Measurements from ENCODE around the gene MIF.

- TF ChIP-seq ZNF565 (CRISPR knock-in tag; conservative IDR thresholded peaks at IDR 0.05; ENCODE audit: low read depth) (no peak), PATZ1 (CRISPR knock-in tag; IDR thresholded peaks at IDR 0.05; ENCODE audit: borderline replicate concordance) (no peak), ARNTL (CRISPR knock-in tag; IDR thresholded peaks at IDR 0.05; ENCODE audit: borderline replicate concordance, low read depth) (no peak), CSDC2 (CRISPR knock-in tag; IDR thresholded peaks at IDR 0.05) (no peak), GLIS3 (CRISPR knock-in tag; IDR thresholded peaks at IDR 0.05) (no peak), ZFP30 (CRISPR knock-in tag; IDR thresholded peaks at IDR 0.05) (no peak), ZC3H10 (CRISPR knock-in tag; IDR thresholded peaks at IDR 0.05) (no peak), TSHZ2 (CRISPR knock-in tag; IDR thresholded peaks at IDR 0.05) (no peak), ESRRG (CRISPR knock-in tag; IDR thresholded peaks at IDR 0.05) (no peak), RARB (CRISPR knock-in tag; IDR thresholded peaks at IDR 0.05) (no peak), ZFP3 (CRISPR knock-in tag; IDR thresholded peaks at IDR 0.05) (no peak), CREB5 (CRISPR knock-in tag; IDR thresholded peaks at IDR 0.05; ENCODE audit: low read depth) (no peak)
These were observed 28.7 kb downstream of the MIF start for GRCh38 chr22:23922921-23923320.

Data from SK-N-SH treated with all-trans-retinoic acid at 6 μM for 48 hours (cell line).